GM18526 (cell line): ENCODE data around the gene PRAC1.

Experiments used
- POLR2A ChIP-seq: IDR thresholded peaks from 3 replicates; pipeline ENCODE4 v1.6.1; 2011; ENCODE audit not compliant: insufficient read length; ENCODE audit errors: extremely low read depth

PRAC1 gene

DNA sequence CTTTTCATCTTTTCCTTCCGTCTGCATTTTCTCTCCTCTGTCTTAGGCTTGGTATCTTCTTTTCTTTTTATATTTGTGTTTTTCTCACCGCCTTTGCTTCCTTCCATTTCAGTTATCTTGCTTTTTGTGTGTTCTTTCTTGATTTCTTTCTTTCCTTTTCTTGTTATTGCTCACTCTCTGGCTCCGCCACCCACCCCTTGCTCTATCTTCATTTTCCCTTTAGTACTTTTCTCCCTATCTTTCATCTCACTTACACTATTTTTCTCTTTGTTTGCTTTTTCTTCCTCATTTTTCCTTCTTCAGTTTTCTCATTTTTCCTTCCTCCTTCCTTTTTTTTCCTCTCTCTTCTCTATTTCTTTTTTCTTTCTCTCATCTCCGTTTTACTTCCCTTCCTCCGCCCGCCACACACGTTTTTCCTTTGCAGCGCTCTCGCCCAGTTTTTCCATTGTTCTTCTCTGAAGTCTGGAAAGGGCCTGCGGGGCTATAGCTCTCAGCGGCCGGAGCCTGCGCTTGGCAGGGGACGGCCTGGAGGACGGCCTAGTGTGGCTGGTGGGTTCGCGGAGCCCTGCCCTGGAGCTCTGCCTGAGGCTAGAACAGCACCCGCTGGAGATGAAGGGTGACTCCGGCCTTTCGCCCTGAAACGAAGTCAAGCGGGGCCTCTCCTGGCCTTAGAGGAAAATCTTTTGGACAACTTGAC, 11.5 kb upstream of the PRAC1 start:
- no peak for TF ChIP-seq POLR2A

- no peak for TF ChIP-seq POLR2A
Observed at GRCh38 chr17:48732688-48733629, 10.6 kb upstream of the PRAC1 start.

DNA sequence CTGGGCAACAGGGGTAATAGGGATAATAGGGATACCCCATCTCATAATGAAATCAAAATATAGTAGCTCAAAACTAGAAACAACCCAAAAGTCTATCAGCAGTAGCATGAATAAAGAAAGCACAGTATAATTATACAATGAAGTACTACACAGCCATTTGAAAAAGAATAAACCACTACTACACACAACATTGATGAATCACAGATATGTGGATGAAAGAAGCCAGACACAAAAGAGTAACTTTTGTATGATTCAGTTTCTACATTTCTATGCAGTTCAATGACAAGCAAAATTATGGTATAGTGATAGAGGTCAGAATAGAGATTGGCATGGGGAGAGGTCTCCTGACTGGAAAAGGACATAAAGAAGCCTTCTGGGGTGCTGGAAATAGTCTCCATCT, 9.0 kb upstream of the PRAC1 start:
- TF ChIP-seq POLR2A = no peak

GRCh38 chr17:48730240-48730550, 7.9 kb upstream of the PRAC1 start:
- TF ChIP-seq POLR2A = no peak

DNA sequence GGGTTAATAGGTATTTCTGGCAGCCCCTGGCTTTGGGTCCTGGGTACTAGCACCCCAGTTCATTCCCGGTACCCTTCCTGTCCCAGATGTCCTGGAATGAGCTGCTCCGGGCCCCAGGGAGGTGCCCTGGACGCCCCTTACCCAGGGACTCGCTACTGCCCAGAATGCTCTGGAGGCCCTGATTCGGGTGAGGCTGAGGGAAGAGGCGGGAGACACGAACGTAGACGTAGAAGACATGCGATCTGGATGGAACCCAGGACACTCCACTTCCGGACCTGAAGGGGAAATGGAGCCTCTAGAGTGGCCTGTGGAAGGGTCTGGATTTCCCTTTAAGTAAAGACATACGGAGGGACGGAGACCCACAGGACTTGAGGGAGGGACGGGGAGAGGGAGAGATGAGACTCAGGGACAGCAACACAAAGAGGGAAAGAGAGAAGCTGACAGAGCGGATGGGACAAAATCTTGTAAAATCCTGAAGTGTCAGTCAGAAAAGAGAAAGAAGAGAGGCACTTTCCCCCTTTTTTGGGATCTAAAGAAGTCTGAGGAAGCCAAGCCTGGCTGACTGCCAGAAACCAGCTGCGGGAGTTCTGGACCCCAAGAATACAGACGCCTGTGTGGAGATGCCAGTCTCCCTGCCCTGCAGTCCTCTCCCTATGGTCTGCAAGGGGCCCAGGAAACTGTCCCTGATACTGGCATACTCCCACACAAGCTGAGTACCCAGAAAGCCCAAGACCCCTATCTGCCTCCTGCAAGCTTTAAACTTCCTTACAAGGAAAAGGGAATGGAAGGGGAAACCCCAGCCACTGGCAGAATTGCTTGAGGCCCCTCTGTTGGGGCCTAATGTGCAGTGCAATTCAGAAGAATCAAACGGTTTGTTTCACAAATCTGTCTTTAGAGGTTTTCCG, 7.3 kb upstream of the PRAC1 start:
- TF ChIP-seq POLR2A = no peak

- no peak for TF ChIP-seq POLR2A
Observed at GRCh38 chr17:48728232-48729231, 6.2 kb upstream of the PRAC1 start, which contains the start of gene HOXB13. Gene HOXB13, minus strand, starts transcription at chr17:48728750. Its CDS starts 157 bp downstream, at chr17:48728593.

- TF ChIP-seq POLR2A = no peak
Observed at GRCh38 chr17:48727415-48728175, 5.3 kb upstream of the PRAC1 start.

DNA sequence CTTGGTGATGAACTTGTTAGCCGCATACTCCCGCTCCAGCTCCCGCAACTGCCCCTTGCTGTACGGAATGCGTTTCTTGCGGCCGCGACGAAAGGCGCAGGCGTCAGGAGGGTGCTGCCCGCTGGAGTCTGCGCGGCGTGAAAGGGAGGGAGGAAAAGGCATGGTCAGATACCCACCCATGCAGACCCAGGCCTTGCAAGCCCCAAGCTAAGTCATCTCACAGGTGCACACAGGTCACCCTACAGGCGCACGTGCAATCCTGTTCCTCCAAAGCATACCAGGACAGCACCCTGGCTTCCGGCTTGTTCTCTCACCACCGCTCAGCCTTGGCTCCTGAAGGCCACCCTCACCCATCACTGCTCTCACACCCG, 4.6 kb upstream of the PRAC1 start:
- TF ChIP-seq POLR2A = no peak

DNA sequence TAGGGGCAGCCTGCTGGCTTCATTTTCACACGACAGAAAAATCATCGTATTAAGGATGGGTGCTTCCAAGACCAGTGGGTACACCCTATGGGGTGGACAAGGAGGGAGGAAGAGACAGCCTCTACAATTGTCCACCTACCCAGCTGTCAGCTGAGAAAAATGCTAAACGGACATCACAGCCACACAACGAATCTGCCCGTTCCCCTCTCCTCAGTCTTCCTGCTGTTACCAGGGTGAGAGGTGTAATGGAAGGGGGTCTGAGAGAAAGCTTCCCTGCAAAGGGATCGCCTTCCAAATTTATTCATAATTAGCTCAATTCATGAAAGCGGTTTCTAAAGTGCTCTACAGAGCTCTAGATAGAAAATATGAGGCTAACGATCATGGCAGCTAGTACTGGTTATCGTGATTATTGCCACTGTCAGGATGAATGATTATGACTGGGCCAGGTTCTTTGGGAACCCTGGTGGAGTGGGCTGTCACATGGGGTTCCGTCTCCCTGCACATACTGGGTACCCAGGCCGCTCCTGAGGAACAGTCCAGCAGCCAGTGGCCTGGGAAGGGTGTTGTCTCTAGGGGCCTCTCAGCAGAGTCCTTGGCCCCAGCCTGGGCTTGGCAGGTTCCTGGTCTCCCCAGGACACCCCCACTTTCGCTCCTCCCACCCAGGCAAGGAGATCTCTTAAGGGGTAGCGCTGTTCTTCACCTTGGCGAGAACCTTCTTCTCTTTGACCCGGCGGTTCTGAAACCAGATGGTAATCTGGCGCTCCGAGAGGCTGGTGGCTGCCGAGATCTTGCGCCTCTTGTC, 4.0 kb upstream of the PRAC1 start:
- no peak for TF ChIP-seq POLR2A

DNA sequence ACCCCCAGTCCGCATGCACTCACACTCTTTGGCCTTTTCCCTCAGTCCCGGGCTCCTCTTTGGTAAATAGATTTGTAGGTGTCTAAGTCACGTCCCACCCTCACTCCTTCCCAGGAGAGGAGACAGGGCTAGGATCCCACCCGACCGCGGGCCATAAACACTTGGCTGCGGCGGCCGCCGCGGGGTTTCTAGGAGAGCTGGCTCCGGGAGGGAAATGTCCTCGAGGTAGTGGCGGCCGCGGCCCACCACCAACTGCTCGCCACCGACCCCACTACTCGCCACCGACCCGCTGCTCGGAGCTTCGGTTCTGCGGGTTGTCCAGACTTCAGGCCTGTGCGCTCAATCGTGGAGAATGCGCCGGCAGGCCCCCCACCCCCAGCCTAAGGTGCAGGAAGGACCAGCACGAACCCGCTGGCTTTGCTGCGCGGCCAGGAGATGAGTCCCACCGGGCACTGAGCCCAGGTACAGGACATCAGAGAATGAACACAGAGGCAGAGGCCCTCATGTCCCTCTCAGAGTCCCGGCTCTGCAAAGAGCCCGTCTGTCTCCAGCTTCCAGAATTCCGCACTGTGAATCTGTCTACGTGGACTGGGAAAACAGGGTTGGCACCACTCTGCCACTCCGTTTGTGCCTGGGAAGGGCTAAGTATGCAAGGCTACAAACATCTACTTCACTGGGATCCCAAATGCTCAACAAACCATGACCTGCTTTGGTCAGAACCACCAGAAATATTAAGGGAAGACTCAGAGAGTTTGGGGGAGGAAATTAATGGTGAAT, 3.2 kb upstream of the PRAC1 start:
- no peak for TF ChIP-seq POLR2A

- TF ChIP-seq POLR2A = no peak
Observed at GRCh38 chr17:48725004-48725287, 2.6 kb upstream of the PRAC1 start.
